GM18502 (cell line): ENCODE data around the gene CRTC3.
"Not testable (repeated sequence)": the region's sequence is repeated elsewhere in the genome, so short reads cannot be mapped to it uniquely, and the experiment has no call there.

Source experiments
- ATAC-seq: cut with Tn5 transposase; IDR thresholded peaks from one replicate; pipeline ENCODE4 v1.9.1; 2021; ENCODE audit warnings: mild to moderate bottlenecking; ENCODE audit not compliant: unreplicated experiment, poor library complexity

CRTC3 gene, protein sequence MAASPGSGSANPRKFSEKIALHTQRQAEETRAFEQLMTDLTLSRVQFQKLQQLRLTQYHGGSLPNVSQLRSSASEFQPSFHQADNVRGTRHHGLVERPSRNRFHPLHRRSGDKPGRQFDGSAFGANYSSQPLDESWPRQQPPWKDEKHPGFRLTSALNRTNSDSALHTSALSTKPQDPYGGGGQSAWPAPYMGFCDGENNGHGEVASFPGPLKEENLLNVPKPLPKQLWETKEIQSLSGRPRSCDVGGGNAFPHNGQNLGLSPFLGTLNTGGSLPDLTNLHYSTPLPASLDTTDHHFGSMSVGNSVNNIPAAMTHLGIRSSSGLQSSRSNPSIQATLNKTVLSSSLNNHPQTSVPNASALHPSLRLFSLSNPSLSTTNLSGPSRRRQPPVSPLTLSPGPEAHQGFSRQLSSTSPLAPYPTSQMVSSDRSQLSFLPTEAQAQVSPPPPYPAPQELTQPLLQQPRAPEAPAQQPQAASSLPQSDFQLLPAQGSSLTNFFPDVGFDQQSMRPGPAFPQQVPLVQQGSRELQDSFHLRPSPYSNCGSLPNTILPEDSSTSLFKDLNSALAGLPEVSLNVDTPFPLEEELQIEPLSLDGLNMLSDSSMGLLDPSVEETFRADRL

DNA sequence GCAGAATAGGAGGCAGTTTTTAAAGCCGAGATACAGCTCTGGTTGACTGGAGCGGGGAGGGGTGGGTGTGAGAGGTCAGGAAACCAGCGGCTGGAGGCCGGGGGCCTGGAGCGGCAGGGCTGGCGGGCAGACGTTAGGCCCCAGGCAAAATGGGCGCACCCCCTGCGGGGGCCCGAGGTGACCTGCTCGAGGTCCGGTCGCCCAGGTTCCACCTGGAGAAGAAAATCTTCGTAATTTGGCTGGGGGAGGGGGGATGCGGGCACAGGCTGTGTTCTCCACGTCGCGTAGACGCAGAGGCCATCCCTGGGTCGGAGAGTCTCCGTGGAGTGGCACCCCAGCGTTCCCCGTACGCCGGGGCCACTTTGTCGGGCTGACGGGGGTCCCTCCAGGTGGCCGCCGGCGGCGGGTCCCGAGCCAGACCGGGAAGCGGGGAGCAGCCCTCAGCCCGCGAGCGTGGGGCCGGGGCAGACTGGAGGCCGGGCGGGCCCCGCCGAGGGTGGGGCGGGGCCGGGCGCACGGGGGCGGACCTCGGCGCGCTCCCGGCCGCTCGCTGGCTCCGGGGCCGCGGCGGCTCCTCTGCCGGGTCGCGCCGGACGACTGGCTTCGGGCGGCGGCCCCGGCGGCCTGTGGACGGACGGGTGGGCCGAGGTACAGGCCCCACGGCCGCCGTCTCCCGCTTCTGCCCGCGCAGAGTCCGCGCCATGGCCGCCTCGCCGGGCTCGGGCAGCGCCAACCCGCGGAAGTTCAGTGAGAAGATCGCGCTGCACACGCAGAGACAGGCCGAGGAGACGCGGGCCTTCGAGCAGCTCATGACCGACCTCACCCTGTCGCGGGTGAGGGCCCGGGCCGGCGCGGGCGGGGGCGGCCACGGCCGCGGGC, at the start of gene CRTC3:
Gene CRTC3, plus strand, starts transcription at position 553 of the 879 bp plus-strand sequence. Its CDS starts 149 bp downstream, at position 702.
- ATAC-seq: peak; percentile 72

DNA sequence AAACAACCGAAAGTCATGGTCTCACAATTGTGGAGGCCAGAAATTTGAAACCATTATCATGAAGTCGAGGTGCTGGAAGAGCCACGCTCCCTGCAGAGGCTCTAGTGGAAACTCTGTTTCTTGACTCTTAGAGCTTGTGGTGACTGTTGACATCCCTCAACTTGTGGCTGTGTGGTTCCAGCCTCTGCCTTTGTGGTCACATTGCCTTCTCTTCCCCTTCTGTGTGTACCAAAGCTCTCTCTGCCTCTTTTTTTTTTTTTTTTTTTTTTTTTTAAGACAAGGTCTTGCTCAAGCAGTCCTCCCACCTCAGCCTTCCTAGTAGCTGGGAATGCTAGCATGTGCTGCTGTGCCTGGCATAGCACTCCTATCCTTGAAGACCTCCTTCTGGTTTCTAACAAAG, 48.7 kb upstream of the CRTC3 start:
- ATAC-seq: no peak

DNA sequence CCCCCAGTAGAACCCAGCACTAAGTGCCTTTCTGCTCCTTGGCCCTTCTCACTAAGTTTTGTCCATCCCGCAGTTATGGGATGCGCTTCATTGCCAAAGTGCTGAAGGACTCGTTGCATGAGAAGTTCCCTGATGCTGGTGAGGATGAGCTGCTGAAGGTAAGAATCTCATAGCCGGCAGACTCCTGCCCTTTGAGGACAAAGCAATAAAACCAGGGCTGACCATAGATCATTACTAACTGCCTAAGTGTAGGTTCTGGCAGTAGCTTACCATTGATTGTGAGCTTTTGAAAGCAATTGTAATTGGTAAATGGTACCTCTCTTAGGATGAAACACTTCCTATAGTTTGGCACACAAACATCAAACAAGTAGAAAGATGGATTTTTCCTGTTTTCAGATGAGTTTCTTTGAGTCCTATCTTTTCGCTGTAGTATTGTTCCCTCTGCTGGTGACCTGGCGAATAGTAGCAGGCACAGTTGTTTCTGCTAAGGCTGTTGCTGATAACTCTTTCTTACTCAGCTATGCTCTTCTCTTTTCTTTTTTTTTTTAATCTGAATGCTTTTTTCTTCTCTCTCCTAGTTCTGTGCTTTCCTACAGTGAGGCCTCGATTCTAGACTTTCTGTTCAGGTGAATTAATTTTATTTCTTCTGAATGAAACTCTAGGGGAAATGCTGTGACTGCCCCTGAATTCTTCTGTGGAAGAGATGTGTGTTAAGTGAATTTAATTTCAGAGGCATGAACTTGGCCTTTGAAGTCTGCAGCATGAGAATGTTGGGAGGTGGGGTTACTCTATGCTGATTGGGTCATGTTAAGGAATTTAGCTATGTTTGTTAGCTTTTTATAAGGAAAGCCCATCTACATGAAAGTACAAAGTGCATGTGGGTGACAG, 47.4 kb upstream of the CRTC3 start:
- no peak for ATAC-seq

DNA sequence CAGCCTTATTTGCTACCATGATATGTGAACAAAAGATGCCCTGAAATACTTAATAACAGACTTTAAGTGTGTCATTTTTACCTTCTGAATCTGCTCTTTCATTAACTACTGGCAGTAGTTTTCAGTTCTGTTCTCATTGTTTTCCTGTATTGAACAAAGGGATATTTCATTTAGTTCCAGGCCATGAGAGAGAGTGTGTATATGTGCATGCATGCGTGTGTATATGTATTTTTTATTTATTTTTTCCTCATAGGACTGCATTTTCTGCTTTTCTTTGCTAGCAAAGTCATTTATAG, 46.8 kb upstream of the CRTC3 start:
- no peak for ATAC-seq

DNA sequence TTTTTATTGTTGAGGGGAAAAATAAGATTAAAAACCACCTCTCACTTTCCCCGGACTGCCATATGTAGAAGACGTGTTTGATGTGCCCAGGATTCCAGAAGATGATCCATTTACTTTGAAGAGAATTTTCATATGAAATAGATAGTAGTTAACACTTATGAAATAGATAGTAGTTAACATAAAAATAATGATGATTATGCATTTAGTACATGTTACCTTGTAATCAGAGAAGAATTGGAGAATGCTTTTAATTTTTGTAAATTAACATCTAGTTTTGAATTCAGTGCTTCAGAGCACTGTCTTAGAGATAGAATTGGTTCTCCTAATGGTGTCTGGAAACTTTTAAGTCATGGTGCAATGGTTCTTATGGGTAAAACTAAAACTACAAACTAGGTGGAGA, 46.1 kb upstream of the CRTC3 start:
- ATAC-seq: no peak

DNA sequence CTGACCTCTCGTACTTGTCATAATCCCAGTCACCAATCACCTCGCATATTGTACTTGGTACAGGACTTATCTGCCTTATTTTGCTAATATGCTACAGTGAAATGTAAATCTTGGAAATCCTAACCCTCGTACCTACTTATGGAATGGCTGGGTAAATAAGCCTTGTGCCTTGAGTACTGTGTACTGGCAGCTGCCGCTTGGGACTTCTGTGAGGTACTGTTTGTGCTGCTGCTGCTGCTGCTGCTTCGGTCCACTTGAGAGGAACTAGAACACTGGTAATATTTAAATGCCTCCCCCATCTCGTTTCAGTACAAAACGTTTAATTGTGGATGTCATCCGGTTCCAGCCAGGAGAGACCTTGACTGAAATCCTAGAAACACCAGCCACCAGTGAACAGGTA, 42.5 kb upstream of the CRTC3 start:
- ATAC-seq: no peak

DNA sequence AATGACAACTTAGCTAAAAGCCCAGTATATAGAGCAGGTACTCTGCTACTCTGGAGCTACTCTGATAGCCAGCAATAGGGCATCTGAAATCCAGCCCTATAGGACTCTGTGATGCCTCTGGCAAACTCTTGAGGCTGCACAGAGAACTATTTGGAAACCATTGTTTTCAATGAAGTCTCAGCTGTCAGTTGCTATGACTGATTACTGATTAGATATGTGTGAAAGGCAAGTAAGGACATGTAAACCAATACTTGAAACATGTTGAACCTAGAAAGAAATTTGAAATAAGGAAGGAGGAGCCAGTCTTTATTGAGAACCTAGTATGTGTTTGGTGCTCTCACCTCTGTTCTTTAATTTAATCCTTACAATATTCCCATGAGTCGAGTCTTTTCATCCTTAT, 40.2 kb upstream of the CRTC3 start:
- no peak for ATAC-seq

DNA sequence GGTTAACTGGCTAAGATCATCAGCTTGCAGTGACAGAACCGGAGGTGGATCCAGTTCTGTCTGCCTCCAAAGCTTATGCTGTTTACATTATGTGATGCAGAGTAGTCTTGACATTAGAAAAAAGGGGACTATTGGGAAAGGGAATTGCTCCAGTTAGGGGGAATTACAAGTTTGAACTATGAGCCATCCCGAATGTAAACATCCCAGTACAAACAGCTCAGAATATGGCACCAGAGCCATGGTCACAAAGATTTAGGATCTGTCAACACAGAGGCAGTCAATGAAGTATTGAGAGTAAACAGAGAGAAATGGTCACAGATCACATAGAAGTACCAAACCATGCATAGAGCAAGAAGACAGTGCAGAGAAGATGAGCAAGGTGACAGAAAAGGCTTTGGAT, 39.8 kb upstream of the CRTC3 start:
- ATAC-seq: no peak

DNA sequence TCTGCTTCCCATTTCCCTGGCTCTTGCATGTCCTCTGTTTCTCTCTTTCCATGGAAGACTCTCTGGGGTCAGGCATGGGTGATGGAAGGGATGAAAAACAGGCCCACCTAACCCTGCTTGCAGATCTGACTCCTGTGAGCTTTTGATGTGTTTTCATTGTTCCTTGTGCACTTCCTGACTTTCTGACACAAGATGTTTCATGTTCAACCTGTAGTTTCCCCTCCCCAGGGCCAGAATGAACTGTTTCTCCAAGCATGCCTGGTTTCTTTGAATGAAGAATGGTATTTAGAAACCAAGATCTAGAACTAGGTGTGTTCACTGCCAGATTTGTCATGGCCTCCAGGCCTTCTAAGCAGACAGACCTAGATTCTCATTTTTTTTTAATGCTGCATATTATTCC, 36.1 kb upstream of the CRTC3 start:
- ATAC-seq: no peak

DNA sequence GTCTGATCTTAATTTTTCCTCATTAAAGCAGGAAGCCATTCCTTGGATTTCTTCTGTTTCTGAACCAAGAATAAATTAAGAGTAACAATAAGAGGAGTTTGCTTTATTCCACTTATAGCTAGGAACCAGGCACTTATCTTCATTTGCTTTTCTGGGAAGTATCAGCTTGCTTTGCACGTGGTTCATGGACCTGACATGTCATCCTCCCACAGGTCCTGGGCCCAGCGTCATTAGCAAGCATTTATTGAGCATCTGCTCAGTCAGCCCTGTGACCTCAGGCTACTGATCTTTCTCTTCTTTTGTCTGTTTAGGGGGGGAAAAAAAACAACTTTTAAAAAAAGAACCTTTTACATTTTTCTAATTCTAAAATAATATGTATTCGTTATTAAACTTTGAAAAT, 34.7 kb upstream of the CRTC3 start:
- ATAC-seq: no peak

DNA sequence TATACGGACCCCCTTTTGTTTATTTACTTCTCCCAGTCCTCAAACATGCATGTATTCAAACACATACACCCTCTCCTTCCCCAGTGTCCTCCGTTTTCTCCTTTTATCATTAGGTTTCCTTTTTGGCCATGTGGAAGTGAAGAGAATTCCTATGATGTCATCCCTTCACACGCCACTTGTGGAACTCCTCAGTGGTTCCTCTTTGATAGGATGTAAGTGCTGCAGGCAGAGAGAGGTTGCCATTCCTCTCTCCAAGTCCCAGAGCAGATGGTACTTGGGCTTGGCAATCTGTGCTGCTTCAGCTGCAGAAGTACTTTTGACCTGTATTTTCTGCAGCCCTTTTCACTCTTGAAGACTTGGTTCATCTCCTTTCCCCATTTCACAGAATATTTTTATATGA, 32.9 kb upstream of the CRTC3 start:
- no peak for ATAC-seq

DNA sequence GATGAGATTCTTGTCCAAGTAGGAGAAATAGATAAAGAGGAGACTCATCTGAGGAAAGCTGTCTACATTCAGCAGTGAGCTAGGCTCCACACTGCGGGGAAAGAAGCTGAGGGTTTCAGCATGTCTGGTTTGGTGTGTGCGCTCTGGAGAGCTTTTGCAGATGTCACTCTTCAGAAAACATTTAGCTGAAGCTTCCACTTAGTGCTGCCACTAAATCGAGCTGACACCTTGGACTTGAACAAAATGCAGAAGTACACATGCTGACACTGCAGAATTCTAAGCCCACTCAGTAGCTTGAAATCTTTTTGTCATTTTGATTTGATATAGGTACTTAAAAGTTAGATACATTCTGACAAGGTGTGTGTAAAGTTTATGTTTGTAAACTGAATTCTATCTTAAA, 32.3 kb upstream of the CRTC3 start:
- no peak for ATAC-seq

DNA sequence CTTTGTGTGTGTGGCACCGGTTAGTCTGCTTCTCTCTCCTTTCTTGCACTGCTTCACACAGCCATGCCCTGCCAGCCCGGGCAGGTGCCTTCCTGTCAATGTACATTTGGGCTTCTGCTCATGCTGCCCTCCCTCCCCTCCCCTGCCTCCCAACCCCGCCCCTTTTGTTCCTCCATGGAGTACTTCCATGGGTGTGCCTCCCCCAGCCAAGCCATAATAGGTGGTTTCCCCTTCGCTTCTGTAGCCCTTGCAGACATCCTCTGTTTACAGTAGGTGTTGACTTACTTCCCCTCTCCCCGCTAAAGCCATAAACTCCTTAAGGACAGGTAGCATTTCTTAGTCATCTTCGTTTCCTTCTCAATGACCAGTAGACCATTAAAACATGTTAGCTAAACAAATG, 31.8 kb upstream of the CRTC3 start:
- no peak for ATAC-seq

DNA sequence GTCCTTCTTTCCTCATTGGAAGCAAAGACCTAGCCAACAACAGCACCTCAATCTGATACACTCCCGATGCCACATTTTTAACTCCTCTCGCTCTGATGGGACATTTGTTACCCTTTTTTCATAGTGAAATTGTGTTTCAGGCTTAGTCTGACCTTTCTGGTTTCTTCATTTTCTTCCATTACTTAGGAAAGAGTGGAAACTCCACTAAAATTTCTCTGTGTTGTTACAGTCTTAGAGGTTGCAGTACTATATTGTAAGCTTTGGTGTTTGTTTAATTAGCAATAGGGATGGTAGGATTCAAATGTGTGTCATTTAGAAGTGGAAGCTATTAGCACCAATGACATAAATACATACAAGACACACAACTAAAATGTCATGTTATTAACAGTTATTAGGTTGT, 29.6 kb upstream of the CRTC3 start:
- no peak for ATAC-seq

DNA sequence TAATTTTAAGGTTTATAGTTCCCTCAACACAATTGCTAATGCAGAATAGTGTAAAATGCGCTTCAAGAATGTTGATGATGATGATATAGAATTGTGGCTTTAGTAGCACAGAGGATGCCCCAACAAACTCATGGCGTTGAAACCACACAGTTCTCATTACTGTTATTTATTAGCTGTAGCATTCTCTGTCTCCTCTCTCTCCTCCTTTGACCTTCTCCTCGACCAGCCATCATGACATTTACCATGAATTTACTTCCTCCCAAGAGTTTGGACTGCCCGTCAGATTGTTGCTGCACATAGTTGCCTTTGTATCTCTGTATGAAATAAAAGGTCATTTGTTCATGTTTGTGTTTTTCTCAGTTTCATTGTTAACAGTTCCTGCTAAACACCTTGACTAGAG, 27.8 kb upstream of the CRTC3 start:
- no peak for ATAC-seq

DNA sequence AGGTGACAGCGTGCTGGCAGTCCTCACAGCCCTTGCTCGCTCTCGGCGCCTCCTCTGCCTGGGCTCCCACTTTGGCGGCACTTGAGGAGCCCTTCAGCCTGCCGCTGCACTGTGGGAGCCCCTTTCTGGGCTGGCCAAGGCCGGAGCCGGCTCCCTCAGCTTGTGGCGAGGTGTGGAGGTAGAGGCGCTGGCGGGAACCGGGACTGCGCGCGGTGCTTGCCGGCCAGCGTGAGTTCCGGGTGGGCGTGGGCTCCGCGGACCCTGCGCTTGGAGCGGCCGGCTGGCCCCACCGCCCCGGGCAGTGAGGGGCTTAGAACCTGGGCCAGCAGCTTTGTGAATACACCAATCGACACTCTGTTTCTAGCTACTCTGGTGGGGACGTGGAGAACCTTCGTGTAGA, 18.9 kb upstream of the CRTC3 start:
- ATAC-seq: not testable (repeated sequence)

DNA sequence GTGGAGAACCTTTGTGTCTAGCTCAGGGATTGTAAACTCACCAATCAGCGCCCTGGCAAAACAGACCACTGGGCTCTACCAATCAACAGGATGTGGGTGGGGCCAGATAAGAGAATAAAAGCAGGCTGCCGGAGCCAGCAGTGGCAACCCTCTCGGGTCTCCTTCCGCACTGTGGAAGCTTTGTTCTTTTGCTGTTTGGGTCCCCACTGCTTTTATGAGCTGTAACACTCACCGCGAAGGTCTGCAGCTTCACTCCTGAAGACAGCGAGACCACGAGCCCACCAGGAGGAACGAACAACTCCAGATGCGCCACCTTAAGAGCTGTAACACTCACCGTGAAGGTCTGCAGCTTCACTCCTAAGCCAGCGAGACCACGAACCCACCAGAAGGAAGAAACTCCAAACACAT, 18.5 kb upstream of the CRTC3 start:
- ATAC-seq: not testable (repeated sequence)

DNA sequence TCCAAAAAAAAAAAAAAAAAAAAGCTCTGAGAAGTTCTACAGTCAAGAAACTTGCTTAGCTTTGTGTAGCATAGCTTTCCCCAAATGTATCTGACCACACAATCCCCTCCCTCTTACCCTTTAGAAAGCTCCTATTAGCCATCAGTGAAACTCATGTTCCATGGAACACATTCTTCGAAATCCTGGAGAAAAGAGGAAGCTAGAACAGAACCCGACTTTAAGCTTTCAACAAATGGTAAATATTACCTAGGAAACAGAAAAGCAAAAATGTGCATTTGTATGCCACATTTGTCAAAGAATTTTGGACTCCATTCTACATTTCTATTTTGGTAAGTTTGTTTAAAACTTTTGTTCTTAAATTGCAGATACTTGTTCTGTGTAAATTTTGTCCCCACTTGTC, 17.4 kb upstream of the CRTC3 start:
- ATAC-seq: no peak

DNA sequence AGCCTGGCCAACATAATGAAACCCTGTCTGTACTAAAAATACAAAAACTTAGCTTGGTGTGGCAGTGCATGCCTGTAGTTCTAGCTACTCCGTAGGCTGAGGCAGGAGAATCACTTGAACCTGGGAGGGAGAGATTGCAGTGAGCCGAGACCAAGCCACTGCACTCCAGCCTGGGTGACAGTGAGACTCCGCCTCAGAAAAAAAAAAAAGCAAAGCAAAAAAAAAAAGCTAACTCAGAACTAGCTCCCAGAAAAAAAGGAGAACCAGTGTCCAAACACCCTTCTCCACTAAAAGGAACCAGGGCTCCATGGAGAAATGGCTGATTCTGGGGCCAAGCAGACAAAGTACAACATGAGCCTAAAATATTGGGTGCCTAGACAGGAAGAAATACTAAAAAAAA, 16.7 kb upstream of the CRTC3 start:
- ATAC-seq: no peak

DNA sequence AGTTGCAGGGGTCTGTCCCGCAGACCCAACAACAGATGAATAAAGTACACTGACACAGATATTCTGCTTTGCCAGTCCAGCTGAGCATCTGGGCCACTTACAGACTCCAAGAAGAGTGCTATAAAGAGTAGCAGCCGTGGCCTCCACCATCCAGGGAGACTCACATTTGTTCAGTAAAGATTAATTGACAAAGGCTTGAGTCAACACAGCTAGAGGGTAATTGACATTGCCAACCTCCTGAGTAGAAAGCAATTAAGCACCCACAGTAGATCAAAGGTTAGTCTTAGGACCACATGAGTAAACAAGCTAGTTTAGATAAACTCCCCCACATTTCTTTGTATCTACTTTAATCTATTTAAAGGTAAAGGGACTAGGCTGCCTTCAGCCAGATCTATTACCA, 16.3 kb upstream of the CRTC3 start:
- no peak for ATAC-seq
